ENCODE results near the gene MGARP. TPM values are rescaled to one million over a fixed set of nuclear protein-coding genes. Genes with fewer than 3 reads are reported as not detected.

The MGARP gene
- total RNA-seq, 1 donor from 2014 or later = 0.60 TPM

DNA sequence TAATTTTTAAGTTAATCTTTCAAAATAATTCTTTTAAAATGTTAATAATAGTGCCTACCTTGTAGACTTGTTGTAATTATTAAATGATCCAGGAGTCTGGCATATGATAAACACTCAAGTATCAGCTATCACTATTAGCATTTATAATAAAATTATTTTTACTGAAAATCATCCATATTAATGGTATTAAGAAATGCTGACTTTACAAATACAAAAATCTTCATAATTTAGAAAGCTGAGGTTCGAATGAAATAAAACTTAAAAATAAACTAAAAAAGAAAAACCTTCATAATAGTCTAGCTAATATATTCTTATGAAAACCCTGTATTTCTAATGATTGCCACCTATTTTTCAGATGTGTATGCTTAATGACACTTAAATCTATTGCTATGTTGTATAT lies 5.2 kb downstream of the MGARP start:
- DNase-seq = no peak
- Histone ChIP-seq H3K9me3 (replicated peaks) (no peaks in the 10 kb centered on the region), H3K27ac (replicated peaks) (no peak overlapping the region), H3K27me3 (ENCODE audit: low read depth) (peaks cover 53% of the 10 kb centered on the region), H3K4me1 (peaks cover 9% of the 10 kb centered on the region), H3K4me3 (no peak overlapping the region), H3K36me3 (no peaks in the 10 kb centered on the region)
- TF ChIP-seq, protein P1, sequence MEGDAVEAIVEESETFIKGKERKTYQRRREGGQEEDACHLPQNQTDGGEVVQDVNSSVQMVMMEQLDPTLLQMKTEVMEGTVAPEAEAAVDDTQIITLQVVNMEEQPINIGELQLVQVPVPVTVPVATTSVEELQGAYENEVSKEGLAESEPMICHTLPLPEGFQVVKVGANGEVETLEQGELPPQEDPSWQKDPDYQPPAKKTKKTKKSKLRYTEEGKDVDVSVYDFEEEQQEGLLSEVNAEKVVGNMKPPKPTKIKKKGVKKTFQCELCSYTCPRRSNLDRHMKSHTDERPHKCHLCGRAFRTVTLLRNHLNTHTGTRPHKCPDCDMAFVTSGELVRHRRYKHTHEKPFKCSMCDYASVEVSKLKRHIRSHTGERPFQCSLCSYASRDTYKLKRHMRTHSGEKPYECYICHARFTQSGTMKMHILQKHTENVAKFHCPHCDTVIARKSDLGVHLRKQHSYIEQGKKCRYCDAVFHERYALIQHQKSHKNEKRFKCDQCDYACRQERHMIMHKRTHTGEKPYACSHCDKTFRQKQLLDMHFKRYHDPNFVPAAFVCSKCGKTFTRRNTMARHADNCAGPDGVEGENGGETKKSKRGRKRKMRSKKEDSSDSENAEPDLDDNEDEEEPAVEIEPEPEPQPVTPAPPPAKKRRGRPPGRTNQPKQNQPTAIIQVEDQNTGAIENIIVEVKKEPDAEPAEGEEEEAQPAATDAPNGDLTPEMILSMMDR (IDR thresholded peaks at IDR 0.05; ENCODE audit: borderline replicate concordance) = no peak
- intact Hi-C loops (cut with micrococcal nuclease) = no loop called here

GRCh38 chr4:139273835-139274234 lies 6.2 kb downstream of the MGARP start:
- DNase-seq = no peak
- Histone ChIP-seq H3K36me3 (no peaks in the 10 kb centered on the region), H3K27me3 (ENCODE audit: low read depth) (peaks cover 44% of the 10 kb centered on the region), H3K4me1 (no peaks in the 10 kb centered on the region), H3K9me3 (replicated peaks) (no peaks in the 10 kb centered on the region), H3K4me3 (no peak overlapping the region), H3K27ac (replicated peaks) (no peak overlapping the region)
- intact Hi-C loops (cut with micrococcal nuclease) = no loop called here
- TF ChIP-seq, protein P1 (IDR thresholded peaks at IDR 0.05; ENCODE audit: borderline replicate concordance) = no peak

DNA sequence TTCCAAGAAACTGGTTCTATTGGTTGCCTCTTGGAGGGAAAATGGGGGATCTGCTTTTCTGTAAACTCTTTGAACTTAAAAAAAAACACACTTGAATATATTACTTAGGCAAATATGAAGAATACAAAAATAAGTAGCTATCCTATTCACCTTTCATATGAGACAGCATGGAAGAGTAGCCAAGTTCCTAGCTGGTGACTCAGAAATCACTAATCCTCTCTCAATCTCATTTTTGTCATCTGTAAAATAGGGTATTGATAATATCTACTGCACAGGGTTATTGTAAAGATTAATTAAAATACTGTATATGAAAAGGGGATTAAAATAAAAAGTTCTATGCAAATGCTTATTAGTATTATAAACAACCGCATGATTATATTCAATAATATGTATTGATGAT lies 12.7 kb downstream of the MGARP start:
- no peak overlapping the region for H3K4me3 ChIP-seq
- no peaks in the 10 kb centered on the region for H3K9me3 ChIP-seq (replicated peaks)
- intact Hi-C loops (cut with micrococcal nuclease) = no loop called here
- H3K27me3 ChIP-seq (ENCODE audit: low read depth) = no peaks in the 10 kb centered on the region
- no peak for DNase-seq
- no peaks in the 10 kb centered on the region for H3K36me3 ChIP-seq
- H3K27ac ChIP-seq (replicated peaks) = peak overlapping the region; percentile 71
- peaks cover 21% of the 10 kb centered on the region for H3K4me1 ChIP-seq
- TF ChIP-seq, protein P1 (IDR thresholded peaks at IDR 0.05; ENCODE audit: borderline replicate concordance) = no peak

DNA sequence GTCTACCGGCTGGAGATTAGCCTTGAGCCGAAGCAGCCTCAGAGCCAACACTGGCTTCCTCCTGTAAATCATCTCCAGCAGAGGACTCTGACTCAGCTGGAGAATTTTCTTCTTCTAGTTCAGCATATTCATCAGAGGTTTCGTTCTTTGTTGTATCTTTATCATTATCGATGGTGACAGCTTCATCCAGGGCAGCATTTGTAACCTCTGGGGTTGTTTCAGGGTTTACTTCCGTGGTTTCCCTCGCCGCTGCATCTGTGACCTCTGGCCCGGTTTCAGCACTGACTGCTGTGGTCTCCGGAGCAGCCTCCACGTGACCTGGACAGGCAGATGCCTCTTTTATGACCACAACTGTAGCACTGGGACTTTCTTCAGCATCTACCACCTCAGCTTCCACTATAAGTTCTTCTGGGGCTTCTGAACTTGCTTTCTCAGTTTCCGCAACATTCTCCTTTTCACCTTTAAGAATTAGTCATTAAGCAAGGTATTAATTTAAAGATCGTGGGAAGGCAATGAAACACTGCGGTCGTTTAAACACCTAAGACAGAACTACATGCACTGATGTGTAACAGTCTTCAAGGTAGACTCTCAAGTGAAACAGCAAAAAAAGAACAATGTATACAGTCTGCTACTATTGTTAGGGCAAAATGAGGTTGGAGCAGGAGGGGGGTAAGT lies 13.3 kb downstream of the MGARP start:
- TF ChIP-seq, protein P1 (IDR thresholded peaks at IDR 0.05; ENCODE audit: borderline replicate concordance) = no peak
- H3K36me3 ChIP-seq = no peaks in the 10 kb centered on the region
- H3K27ac ChIP-seq (replicated peaks) = peak overlapping the region; percentile 71
- H3K27me3 ChIP-seq (ENCODE audit: low read depth) = no peaks in the 10 kb centered on the region
- H3K4me3 ChIP-seq = peak overlapping the region; percentile 61
- intact Hi-C loops (cut with micrococcal nuclease) = no loop called here
- no peaks in the 10 kb centered on the region for H3K9me3 ChIP-seq (replicated peaks)
- peaks cover 21% of the 10 kb centered on the region for H3K4me1 ChIP-seq
- peak; percentile 76 for DNase-seq

- no peaks in the 10 kb centered on the region for H3K9me3 ChIP-seq (replicated peaks)
- intact Hi-C loops (cut with micrococcal nuclease) = no loop called here
- peak overlapping the region; percentile 71 for H3K27ac ChIP-seq (replicated peaks)
- peaks cover 21% of the 10 kb centered on the region for H3K4me1 ChIP-seq
- H3K4me3 ChIP-seq = peak overlapping the region; percentile 61
- no peak for DNase-seq
- no peaks in the 10 kb centered on the region for H3K27me3 ChIP-seq (ENCODE audit: low read depth)
- no peaks in the 10 kb centered on the region for H3K36me3 ChIP-seq
- TF ChIP-seq, protein P1 (IDR thresholded peaks at IDR 0.05; ENCODE audit: borderline replicate concordance) = no peak
Measured at GRCh38 chr4:139266208-139266582, 13.8 kb downstream of the MGARP start.
